ENCODE results near the gene APOBEC3C. TPM values are rescaled to one million over a fixed set of nuclear protein-coding genes. Genes with fewer than 3 reads are reported as not detected.

APOBEC3C gene
- polyA plus RNA-seq, 3 donors = 19.7 to 86.3 (median 69.4) TPM

GRCh38 chr22:38967451-38968450 lies 46.3 kb upstream of the APOBEC3C start:
- DNase-seq = peak; percentile 98 to 100 (median 99)

More at GRCh38 chr22:38967451-38968450, 46.3 kb upstream of the APOBEC3C start:
- H3K27me3 ChIP-seq (ENCODE audit: control insufficient read depth in 2 of 2, insufficient read depth in 2 of 2, low read length in 2 of 2) = no peaks in the 10 kb centered on the region
- peak overlapping the region; percentile 26 for H3K4me2 ChIP-seq (replicated peaks; ENCODE audit: extremely low read depth, low read length, poor library complexity, severe bottlenecking)
- H3K9ac ChIP-seq (ENCODE audit: insufficient read depth, low read length, poor library complexity, severe bottlenecking) = peak overlapping the region; percentile 52
- H3K4me1 Mint-ChIP-seq = peaks cover 94% of the 10 kb centered on the region
- peaks cover 3 to 8% (median 4%) of the 10 kb centered on the region in 3 donors for H3K27me3 Mint-ChIP-seq (ENCODE audit: low read depth in 3 of 3)
- peak overlapping the region in 1 of 3 experiments; percentile 33 for H3K4me3 ChIP-seq (replicated peaks in 1 of 3; ENCODE audit: low read depth in 2 of 3, low read length in 3 of 3)
- peak overlapping the region; percentile 91 to 99 (median 97) for H3K27ac Mint-ChIP-seq
- H3K79me2 ChIP-seq (ENCODE audit: insufficient read depth, low read length) = no peaks in the 10 kb centered on the region
- H3K4me1 ChIP-seq (ENCODE audit: control insufficient read depth in 1 of 2, insufficient read depth in 2 of 2, low read length in 2 of 2) = peaks cover 86 to 95% of the 10 kb centered on the region in 2 donors
- H3K27ac ChIP-seq (ENCODE audit: low read depth in 1 of 2, low read length in 2 of 2) = peak overlapping the region; percentile 80 to 88
- no peak overlapping the region for H2AFZ ChIP-seq (ENCODE audit: insufficient read depth, low read depth, low read length, poor library complexity, severe bottlenecking)
- 56% methylated on average over 14 of the region's 15 CpGs for WGBS (ENCODE audit: insufficient coverage)
- no peaks in the 10 kb centered on the region for H4K20me1 ChIP-seq (ENCODE audit: insufficient read depth, low read length)
- intact Hi-C loops (cut with micrococcal nuclease) = loop anchor here (1.0 to 5.0 kb wide), 4 partner anchors 15 to 95 kb away; partner anchors contain the start of gene CBX6 (in 1 of the 2)
- H3K9me3 ChIP-seq (replicated peaks in 1 of 2; ENCODE audit: control insufficient read depth in 1 of 2, insufficient read depth in 1 of 2, low read length in 2 of 2) = no peaks in the 10 kb centered on the region
- TF ChIP-seq CTCF (IDR thresholded peaks at IDR 0.05) = no peak
- peaks cover 34 to 35% of the 10 kb centered on the region in 2 donors for H3K36me3 Mint-ChIP-seq
- H3K9me3 Mint-ChIP-seq = peaks cover 0 to 2% (median 0%) of the 10 kb centered on the region in 7 donors
- peaks cover 0 to 7% of the 10 kb centered on the region in 2 donors for H3K36me3 ChIP-seq (replicated peaks in 1 of 2; ENCODE audit: control insufficient read depth in 1 of 2, insufficient read depth in 2 of 2, low read length in 2 of 2)
- H3K4me3 Mint-ChIP-seq = peak overlapping the region in 1 of 2 donors; percentile 64

Measured in CD14-positive monocyte (primary cell).